Measurements from ENCODE around the gene ITCH.
"Not testable (repeated sequence)": the region's sequence is repeated elsewhere in the genome, so short reads cannot be mapped to it uniquely, and the experiment has no call there.

Gene ITCH

GRCh38 chr20:34517114-34517505 lies 154.0 kb downstream of the ITCH start:
- no peak overlapping the region for H2AFZ ChIP-seq (ENCODE audit: low read depth, low read length)
- no peaks in the 10 kb centered on the region for H3K27me3 ChIP-seq (ENCODE audit: low read depth, low read length)
- TF ChIP-seq CTCF (IDR thresholded peaks at IDR 0.05; ENCODE audit: low read depth, low read length) = no peak
- TF ChIP-seq EZH2phosphoT487 (IDR thresholded peaks at IDR 0.05; ENCODE audit: low read depth) = no peak
- H3K4me2 ChIP-seq (ENCODE audit: low read length) = peak overlapping the region; percentile 87
- peak overlapping the region; percentile 16; the same call in 1 of the 2 replicates for H3K27ac ChIP-seq (ENCODE audit: low read length)
- peaks cover 6% of the 10 kb centered on the region for H3K36me3 ChIP-seq (replicated peaks; ENCODE audit: low read depth, low read length)
- H4K20me1 ChIP-seq (ENCODE audit: insufficient read depth, low read length) = peaks cover 8% of the 10 kb centered on the region
- peak overlapping the region; percentile 82 for H3K9ac ChIP-seq (ENCODE audit: low read length)
- no peaks in the 10 kb centered on the region for H3K9me3 ChIP-seq (ENCODE audit: insufficient read depth, low read length)
- peak overlapping the region; percentile 87 for H3K4me3 ChIP-seq (ENCODE audit: low read length)
- peaks cover 34% of the 10 kb centered on the region for H3K79me2 ChIP-seq (ENCODE audit: low read length)
- peaks cover 11% of the 10 kb centered on the region for H3K4me1 ChIP-seq (ENCODE audit: low read length)

- H3K4me3 ChIP-seq (ENCODE audit: low read length); H3K9me3 ChIP-seq (ENCODE audit: insufficient read depth, low read length); H3K9ac ChIP-seq (ENCODE audit: low read length); H3K27ac ChIP-seq (ENCODE audit: low read length); H3K4me2 ChIP-seq (ENCODE audit: low read length); H3K27me3 ChIP-seq (ENCODE audit: low read depth, low read length); H2AFZ ChIP-seq (ENCODE audit: low read depth, low read length); H3K36me3 ChIP-seq (replicated peaks; ENCODE audit: low read depth, low read length): not testable (repeated sequence)
- peaks cover 49% of the 10 kb centered on the region for H3K79me2 ChIP-seq (ENCODE audit: low read length)
- peaks cover 23% of the 10 kb centered on the region for H4K20me1 ChIP-seq (ENCODE audit: insufficient read depth, low read length)
- peaks cover 11% of the 10 kb centered on the region for H3K4me1 ChIP-seq (ENCODE audit: low read length)
These were observed 155.8 kb downstream of the ITCH start for GRCh38 chr20:34518863-34519262.

GRCh38 chr20:34519841-34520240 lies 156.8 kb downstream of the ITCH start:
- peaks cover 55% of the 10 kb centered on the region for H3K79me2 ChIP-seq (ENCODE audit: low read length)
- not testable (repeated sequence) for H2AFZ ChIP-seq (ENCODE audit: low read depth, low read length); H3K27ac ChIP-seq (ENCODE audit: low read length); H3K4me2 ChIP-seq (ENCODE audit: low read length); H3K36me3 ChIP-seq (replicated peaks; ENCODE audit: low read depth, low read length); H3K9ac ChIP-seq (ENCODE audit: low read length); H3K4me3 ChIP-seq (ENCODE audit: low read length); H3K4me1 ChIP-seq (ENCODE audit: low read length); H3K27me3 ChIP-seq (ENCODE audit: low read depth, low read length); H3K9me3 ChIP-seq (ENCODE audit: insufficient read depth, low read length)
- H4K20me1 ChIP-seq (ENCODE audit: insufficient read depth, low read length) = peaks cover 30% of the 10 kb centered on the region

- no peak overlapping the region for H3K4me3 ChIP-seq (ENCODE audit: low read length)
- no peak overlapping the region for H3K9ac ChIP-seq (ENCODE audit: low read length)
- no peaks in the 10 kb centered on the region for H3K27me3 ChIP-seq (ENCODE audit: low read depth, low read length)
- peaks cover 45% of the 10 kb centered on the region for H4K20me1 ChIP-seq (ENCODE audit: insufficient read depth, low read length)
- H3K36me3 ChIP-seq (replicated peaks; ENCODE audit: low read depth, low read length) = peaks cover 27% of the 10 kb centered on the region
- peaks cover 43% of the 10 kb centered on the region for H3K79me2 ChIP-seq (ENCODE audit: low read length)
- no peak overlapping the region for H3K4me2 ChIP-seq (ENCODE audit: low read length)
- no peak overlapping the region for H3K27ac ChIP-seq (ENCODE audit: low read length)
- no peaks in the 10 kb centered on the region for H3K9me3 ChIP-seq (ENCODE audit: insufficient read depth, low read length)
- H2AFZ ChIP-seq (ENCODE audit: low read depth, low read length) = no peak overlapping the region
- TF ChIP-seq CTCF (IDR thresholded peaks at IDR 0.05; ENCODE audit: low read depth, low read length) (peak; percentile 53), EZH2phosphoT487 (IDR thresholded peaks at IDR 0.05; ENCODE audit: low read depth) (no peak)
- H3K4me1 ChIP-seq (ENCODE audit: low read length) = no peaks in the 10 kb centered on the region
These were observed 160.1 kb downstream of the ITCH start for GRCh38 chr20:34522969-34523871.

GRCh38 chr20:34524426-34524825 lies 161.4 kb downstream of the ITCH start:
- peaks cover 45% of the 10 kb centered on the region for H4K20me1 ChIP-seq (ENCODE audit: insufficient read depth, low read length)
- H3K79me2 ChIP-seq (ENCODE audit: low read length) = peaks cover 37% of the 10 kb centered on the region
- no peak overlapping the region for H3K27ac ChIP-seq (ENCODE audit: low read length)
- no peak overlapping the region for H2AFZ ChIP-seq (ENCODE audit: low read depth, low read length)
- no peak overlapping the region for H3K9ac ChIP-seq (ENCODE audit: low read length)
- no peaks in the 10 kb centered on the region for H3K4me1 ChIP-seq (ENCODE audit: low read length)
- peaks cover 37% of the 10 kb centered on the region for H3K36me3 ChIP-seq (replicated peaks; ENCODE audit: low read depth, low read length)
- no peaks in the 10 kb centered on the region for H3K27me3 ChIP-seq (ENCODE audit: low read depth, low read length)
- H3K4me2 ChIP-seq (ENCODE audit: low read length) = no peak overlapping the region
- no peak overlapping the region for H3K4me3 ChIP-seq (ENCODE audit: low read length)
- TF ChIP-seq EZH2phosphoT487 (IDR thresholded peaks at IDR 0.05; ENCODE audit: low read depth) = no peak
- TF ChIP-seq CTCF (IDR thresholded peaks at IDR 0.05; ENCODE audit: low read depth, low read length) = no peak
- no peaks in the 10 kb centered on the region for H3K9me3 ChIP-seq (ENCODE audit: insufficient read depth, low read length)
